ENCODE data around the gene TOR4A. TPM values are rescaled to one million over a fixed set of nuclear protein-coding genes. Genes with fewer than 3 reads are reported as not detected.

The TOR4A gene
- total and polyA plus RNA-seq, 10 of the 15 experiments (the other 5 are each of a cell fraction or from before 2014, with no cell fraction given), result 2.0 to 19.9 (median 3.7) TPM

DNA sequence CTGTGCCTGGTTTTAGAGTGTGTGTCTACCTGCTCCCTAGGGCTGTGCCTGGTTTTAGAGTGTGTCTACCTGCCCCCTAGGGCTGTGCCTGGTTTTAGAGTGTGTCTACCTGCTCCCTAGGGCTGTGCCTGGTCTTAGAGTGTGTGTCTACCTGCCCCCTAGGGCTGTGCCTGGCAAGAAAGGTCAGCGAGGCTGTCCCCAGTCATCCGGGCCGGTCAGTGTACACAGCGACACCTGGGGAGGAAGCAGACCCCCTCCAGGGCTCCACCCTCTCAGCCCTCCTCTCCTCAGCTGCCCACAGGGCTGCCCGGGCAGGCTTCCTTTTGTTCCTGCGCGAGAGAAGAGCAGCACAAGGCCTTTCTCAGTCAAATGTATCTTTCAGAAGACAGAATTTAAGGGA is 20.4 kb downstream of the TOR4A start (continued):
- TF ChIP-seq, protein P1, sequence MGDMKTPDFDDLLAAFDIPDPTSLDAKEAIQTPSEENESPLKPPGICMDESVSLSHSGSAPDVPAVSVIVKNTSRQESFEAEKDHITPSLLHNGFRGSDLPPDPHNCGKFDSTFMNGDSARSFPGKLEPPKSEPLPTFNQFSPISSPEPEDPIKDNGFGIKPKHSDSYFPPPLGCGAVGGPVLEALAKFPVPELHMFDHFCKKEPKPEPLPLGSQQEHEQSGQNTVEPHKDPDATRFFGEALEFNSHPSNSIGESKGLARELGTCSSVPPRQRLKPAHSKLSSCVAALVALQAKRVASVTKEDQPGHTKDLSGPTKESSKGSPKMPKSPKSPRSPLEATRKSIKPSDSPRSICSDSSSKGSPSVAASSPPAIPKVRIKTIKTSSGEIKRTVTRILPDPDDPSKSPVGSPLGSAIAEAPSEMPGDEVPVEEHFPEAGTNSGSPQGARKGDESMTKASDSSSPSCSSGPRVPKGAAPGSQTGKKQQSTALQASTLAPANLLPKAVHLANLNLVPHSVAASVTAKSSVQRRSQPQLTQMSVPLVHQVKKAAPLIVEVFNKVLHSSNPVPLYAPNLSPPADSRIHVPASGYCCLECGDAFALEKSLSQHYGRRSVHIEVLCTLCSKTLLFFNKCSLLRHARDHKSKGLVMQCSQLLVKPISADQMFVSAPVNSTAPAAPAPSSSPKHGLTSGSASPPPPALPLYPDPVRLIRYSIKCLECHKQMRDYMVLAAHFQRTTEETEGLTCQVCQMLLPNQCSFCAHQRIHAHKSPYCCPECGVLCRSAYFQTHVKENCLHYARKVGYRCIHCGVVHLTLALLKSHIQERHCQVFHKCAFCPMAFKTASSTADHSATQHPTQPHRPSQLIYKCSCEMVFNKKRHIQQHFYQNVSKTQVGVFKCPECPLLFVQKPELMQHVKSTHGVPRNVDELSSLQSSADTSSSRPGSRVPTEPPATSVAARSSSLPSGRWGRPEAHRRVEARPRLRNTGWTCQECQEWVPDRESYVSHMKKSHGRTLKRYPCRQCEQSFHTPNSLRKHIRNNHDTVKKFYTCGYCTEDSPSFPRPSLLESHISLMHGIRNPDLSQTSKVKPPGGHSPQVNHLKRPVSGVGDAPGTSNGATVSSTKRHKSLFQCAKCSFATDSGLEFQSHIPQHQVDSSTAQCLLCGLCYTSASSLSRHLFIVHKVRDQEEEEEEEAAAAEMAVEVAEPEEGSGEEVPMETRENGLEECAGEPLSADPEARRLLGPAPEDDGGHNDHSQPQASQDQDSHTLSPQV (IDR thresholded peaks at IDR 0.05), result no peak
- no peak for TF ChIP-seq SP1 (IDR thresholded peaks at IDR 0.05; ENCODE audit: low read depth, low read length)

DNA sequence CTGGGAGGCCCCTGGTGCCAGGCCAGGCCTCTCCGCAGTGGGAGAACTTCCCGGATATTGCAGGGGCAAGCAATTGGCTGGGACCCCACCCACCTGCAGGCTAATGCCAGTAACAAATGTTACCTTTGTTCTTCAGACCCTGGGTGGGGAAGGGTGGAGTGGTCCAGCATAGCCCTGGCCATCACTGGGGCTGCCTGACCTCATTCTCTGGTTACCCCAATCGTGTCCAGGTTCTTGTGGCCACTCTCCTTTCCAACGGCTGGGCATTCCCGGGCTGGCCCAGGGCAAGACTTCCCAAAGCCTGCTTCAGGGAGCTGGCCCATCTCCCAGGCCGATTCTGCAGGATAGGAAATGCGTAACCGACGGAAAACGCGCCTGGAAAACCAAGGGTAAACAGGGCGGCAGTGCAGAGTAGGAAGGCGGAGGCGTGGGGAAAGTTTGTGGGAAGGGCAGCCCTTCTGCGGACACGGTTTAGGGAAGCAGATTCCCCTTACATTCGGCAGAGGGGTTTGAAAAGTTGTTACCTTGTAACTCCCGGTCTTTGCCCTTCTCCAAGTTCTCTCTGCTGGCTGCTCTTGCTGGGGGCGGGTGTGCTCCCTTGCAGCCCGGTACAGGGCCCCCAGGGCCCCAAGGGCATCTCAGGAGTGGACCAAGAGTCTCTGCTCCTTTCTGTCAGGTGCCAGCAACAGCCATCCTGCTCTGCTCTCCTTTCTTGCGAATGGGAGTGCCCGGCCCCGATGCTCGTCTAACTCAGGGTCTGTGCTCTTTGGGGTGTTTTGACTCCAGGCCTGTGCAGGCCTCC is 21.1 kb downstream of the TOR4A start:
- peak overlapping the region; percentile 17; the same call in 1 of the 2 replicates for H3K4me2 ChIP-seq (ENCODE audit: control insufficient read depth, insufficient read depth)
- TF ChIP-seq, protein P2, sequence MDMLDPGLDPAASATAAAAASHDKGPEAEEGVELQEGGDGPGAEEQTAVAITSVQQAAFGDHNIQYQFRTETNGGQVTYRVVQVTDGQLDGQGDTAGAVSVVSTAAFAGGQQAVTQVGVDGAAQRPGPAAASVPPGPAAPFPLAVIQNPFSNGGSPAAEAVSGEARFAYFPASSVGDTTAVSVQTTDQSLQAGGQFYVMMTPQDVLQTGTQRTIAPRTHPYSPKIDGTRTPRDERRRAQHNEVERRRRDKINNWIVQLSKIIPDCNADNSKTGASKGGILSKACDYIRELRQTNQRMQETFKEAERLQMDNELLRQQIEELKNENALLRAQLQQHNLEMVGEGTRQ (IDR thresholded peaks at IDR 0.05; ENCODE audit: borderline replicate concordance, low read depth, low read length), result no peak
- TF ChIP-seq ZNF207 (IDR thresholded peaks at IDR 0.05; ENCODE audit: borderline replicate concordance) (no peak), TCF12 (IDR thresholded peaks at IDR 0.05; ENCODE audit: low read depth, low read length) (no peak), EGR1 (IDR thresholded peaks at IDR 0.05; ENCODE audit: borderline replicate concordance in 1 of 2, low read depth in 2 of 2, low read length in 2 of 2) (no peak), EED (IDR thresholded peaks at IDR 0.05; ENCODE audit: low read depth) (no peak), CREB1 (IDR thresholded peaks at IDR 0.05; ENCODE audit: low read depth) (no peak), MYB (IDR thresholded peaks at IDR 0.05; ENCODE audit: borderline replicate concordance, low read depth, low read length) (no peak), GATAD2B (conservative IDR thresholded peaks at IDR 0.05; ENCODE audit: low read depth) (no peak)
- TF ChIP-seq, protein P3, sequence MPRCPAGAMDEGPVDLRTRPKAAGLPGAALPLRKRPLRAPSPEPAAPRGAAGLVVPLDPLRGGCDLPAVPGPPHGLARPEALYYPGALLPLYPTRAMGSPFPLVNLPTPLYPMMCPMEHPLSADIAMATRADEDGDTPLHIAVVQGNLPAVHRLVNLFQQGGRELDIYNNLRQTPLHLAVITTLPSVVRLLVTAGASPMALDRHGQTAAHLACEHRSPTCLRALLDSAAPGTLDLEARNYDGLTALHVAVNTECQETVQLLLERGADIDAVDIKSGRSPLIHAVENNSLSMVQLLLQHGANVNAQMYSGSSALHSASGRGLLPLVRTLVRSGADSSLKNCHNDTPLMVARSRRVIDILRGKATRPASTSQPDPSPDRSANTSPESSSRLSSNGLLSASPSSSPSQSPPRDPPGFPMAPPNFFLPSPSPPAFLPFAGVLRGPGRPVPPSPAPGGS (IDR thresholded peaks at IDR 0.05; ENCODE audit: borderline replicate concordance, insufficient read depth, low read depth, low read length, poor library complexity, severe bottlenecking), result no peak
- TF ChIP-seq, protein P4, sequence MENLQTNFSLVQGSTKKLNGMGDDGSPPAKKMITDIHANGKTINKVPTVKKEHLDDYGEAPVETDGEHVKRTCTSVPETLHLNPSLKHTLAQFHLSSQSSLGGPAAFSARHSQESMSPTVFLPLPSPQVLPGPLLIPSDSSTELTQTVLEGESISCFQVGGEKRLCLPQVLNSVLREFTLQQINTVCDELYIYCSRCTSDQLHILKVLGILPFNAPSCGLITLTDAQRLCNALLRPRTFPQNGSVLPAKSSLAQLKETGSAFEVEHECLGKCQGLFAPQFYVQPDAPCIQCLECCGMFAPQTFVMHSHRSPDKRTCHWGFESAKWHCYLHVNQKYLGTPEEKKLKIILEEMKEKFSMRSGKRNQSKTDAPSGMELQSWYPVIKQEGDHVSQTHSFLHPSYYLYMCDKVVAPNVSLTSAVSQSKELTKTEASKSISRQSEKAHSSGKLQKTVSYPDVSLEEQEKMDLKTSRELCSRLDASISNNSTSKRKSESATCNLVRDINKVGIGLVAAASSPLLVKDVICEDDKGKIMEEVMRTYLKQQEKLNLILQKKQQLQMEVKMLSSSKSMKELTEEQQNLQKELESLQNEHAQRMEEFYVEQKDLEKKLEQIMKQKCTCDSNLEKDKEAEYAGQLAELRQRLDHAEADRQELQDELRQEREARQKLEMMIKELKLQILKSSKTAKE (IDR thresholded peaks at IDR 0.05; ENCODE audit: low read depth, poor library complexity, severe bottlenecking), result no peak

More for the DNA sequence above, 21.1 kb downstream of the TOR4A start:
- Histone ChIP-seq H3K9me3 (replicated peaks; ENCODE audit: control insufficient read depth, insufficient read depth, low read length) (peaks cover 2% of the 10 kb centered on the region; the same call in 2 of the 3 replicates), H4K20me1 (ENCODE audit: control insufficient read depth, insufficient read depth) (no peaks in the 10 kb centered on the region), H3K4me3 (no peak overlapping the region), H3K27ac (ENCODE audit: control insufficient read depth, insufficient read depth) (no peak overlapping the region), H3K4me1 (ENCODE audit: control insufficient read depth, insufficient read depth, low read length) (peaks cover 23% of the 10 kb centered on the region), H3K79me2 (ENCODE audit: control insufficient read depth, insufficient read depth, low read length) (no peaks in the 10 kb centered on the region; the same call in 1 of the 2 replicates), H3K9ac (ENCODE audit: control insufficient read depth, insufficient read depth, low read length) (no peak overlapping the region), H2AFZ (ENCODE audit: control insufficient read depth, low read depth, low read length) (no peak overlapping the region), H3K36me3 (ENCODE audit: control insufficient read depth in 2 of 2, insufficient read depth in 2 of 2, low read length in 1 of 2) (no peaks in the 10 kb centered on the region), H3K27me3 (replicated peaks in 1 of 2; ENCODE audit: control insufficient read depth in 2 of 2, insufficient read depth in 2 of 2, low read length in 1 of 2) (no peaks in the 10 kb centered on the region; a peak in 1 of 4 replicates)
- 64% methylated on average over 24 of the region's 24 CpGs for WGBS (ENCODE audit: insufficient coverage, insufficient replicate concordance, low lambda C conversion rate, missing lambda C conversion rate)
- POLR2A ChIA-PET, result interaction anchor here (1.1 kb wide), 1 partner anchor 147 kb away, joined by 3 read pairs; no protein-coding TSS in a partner anchor
- intact Hi-C loops (cut with micrococcal nuclease; ENCODE audit: unreplicated experiment) (loop anchor here (10.0 kb wide), 1 partner anchor 226 kb away; no protein-coding TSS in a partner anchor), in situ Hi-C loops (cut with MboI) (no loop called here)
- SMC1A ChIA-PET (ENCODE audit: uncharacterized antibody, unreplicated experiment), result no interaction called here
- BruUV-seq (replicated peaks), result no TSS peak
- DNase-seq (ENCODE audit: low read depth, low spot score) (no peak), FAIRE-seq (no peak), ATAC-seq (no peak)
- CTCF ChIA-PET, result interaction anchor here (0.6 to 2.5 kb wide), 3 partner anchors 12 to 208 kb away, joined by 3 to 5 read pairs (median 3); no protein-coding TSS in a partner anchor
- RAD21 ChIA-PET (ENCODE audit: unreplicated experiment), result no interaction called here

Data from GM12878 (cell line).